K562 (cell line): ENCODE results near the gene DEDD. TPM values are rescaled to one million over a fixed set of nuclear protein-coding genes. Genes with fewer than 3 reads are reported as not detected.

Experiments used
- AFF1 ChIP-seq, 2 experiments: fragments of 450-650 bp; IDR thresholded peaks; 2 replicates each; pipeline ENCODE4 v1.6.1; 2018; ENCODE audit warnings: mild to moderate bottlenecking in 2 of 2, low read depth in 1 of 2; ENCODE audit not compliant: partially characterized antibody in 2 of 2
- GATAD2A ChIP-seq: fragments of 450-650 bp; IDR thresholded peaks from 2 replicates; pipeline ENCODE4 v1.6.1; 2017
- NCOA6 ChIP-seq: fragments of 450-650 bp; IDR thresholded peaks from 2 replicates; pipeline ENCODE4 v1.6.1; 2017; ENCODE audit warnings: mild to moderate bottlenecking
- PKNOX1 ChIP-seq: fragments of 450-650 bp; IDR thresholded peaks from 2 replicates; pipeline ENCODE4 v1.6.1; 2016
- SMAD3 ChIP-seq: fragments of 450-650 bp; formaldehyde crosslinking; conservative IDR thresholded peaks from 2 replicates; pipeline ENCODE4 v1.4.0; 2020; ENCODE audit warnings: mild to moderate bottlenecking
- SMARCE1 ChIP-seq: fragments of 450-650 bp; IDR thresholded peaks from 2 replicates; pipeline ENCODE4 v1.7.1; 2016; ENCODE audit warnings: mild to moderate bottlenecking
- TAF15 ChIP-seq: fragments of 200-400 bp; formaldehyde crosslinking; IDR thresholded peaks from 2 replicates; pipeline ENCODE4 v1.6.1; 2017; ENCODE audit warnings: mild to moderate bottlenecking, low read depth, low read length, moderate library complexity
- ZBTB40 ChIP-seq, 2 experiments: fragments of 450-650 bp in 1 of 2; sonication (generic) in 1 of 2; formaldehyde crosslinking in 1 of 2; IDR thresholded peaks; 2 replicates each; pipeline versions ENCODE4 v1.7.1 to v1.9.0; 2016 to 2022; ENCODE audit warnings: inconsistent platforms in 1 of 2, mild to moderate bottlenecking in 1 of 2, missing genetic modification reagents in 1 of 2
- ZFX ChIP-seq: sonication (generic); formaldehyde crosslinking; IDR thresholded peaks from 2 replicates; pipeline ENCODE4 v1.8.0; 2022; ENCODE audit warnings: mild to moderate bottlenecking, missing genetic modification reagents, moderate library complexity
- ZNF124 ChIP-seq: sonication (generic); formaldehyde crosslinking; IDR thresholded peaks from 2 replicates; pipeline ENCODE4 v1.8.1; 2022; ENCODE audit warnings: missing genetic modification reagents
- polyA plus RNA-seq, 8 experiments: library from polyadenylated mRNA; depleted of rRNA in 4 of 8; stranded (reverse) in 5 of 8; unstranded in 3 of 8; fragments of >200 nt; fragmentation: Nextera tagmentation in 2 of 8; fragmentation: Illumina TruSeq in 1 of 8; extraction: Ambion mirVana in 2 of 8; extraction: Trizol in 1 of 8; gene quantifications; 2 replicates each; pipeline versions ENCODE4 v1.2.1 to v1.2.3, GENCODE V29; 2011 to 2014; ENCODE audit warnings: inconsistent platforms in 1 of 8, missing spikeins in 1 of 8
- total RNA-seq, 7 experiments: library from RNA; depleted of rRNA in 6 of 7; stranded (reverse); fragments of >200 nt in 6 of 7; fragmentation: Illumina TruSeq in 2 of 7; extraction: Trizol in 2 of 7; gene quantifications; 2 replicates each; pipeline versions ENCODE4 v1.2.1 to v1.2.3, GENCODE V29; 2011 to 2021; ENCODE audit warnings: low replicate concordance in 1 of 7

The DEDD gene
- total and polyA plus RNA-seq, 9 of the 15 experiments (the other 6 are each of a cell fraction or from before 2014, with no cell fraction given): 11.6 to 41.0 (median 16.8) TPM

GRCh38 chr1:161132410-161133219 is at the start of gene DEDD (continued):
- TF ChIP-seq ZBTB40 (IDR thresholded peaks at IDR 0.05) (peak; percentile 82), ZBTB40 (CRISPR knock-in tag; IDR thresholded peaks at IDR 0.05) (no peak), GATAD2A (0 out of 2 replicates have a peak, but pooled peaks have one; percentile 9), SMARCE1 (peak; percentile 61; the same call in 1 of the 2 replicates), PKNOX1 (peak; percentile 84), ZFX (CRISPR knock-in tag) (peak; percentile 77), TAF15 (no peak), ZNF124 (no peak), AFF1 (IDR thresholded peaks at IDR 0.05; ENCODE audit: low read depth in 1 of 2, partially characterized antibody in 2 of 2) (peak in 1 of 2 experiments; percentile 69), SMAD3 (CRISPR knock-in tag) (no peak), NCOA6 (no peak)
